ENCODE data around the gene OR2M5. TPM values are rescaled to one million over a fixed set of nuclear protein-coding genes. Genes with fewer than 3 reads are reported as not detected.

Gene OR2M5
- total and polyA plus RNA-seq, 2 donors (not counting 3 experiments of a cell fraction or from before 2014, with no cell fraction given) = not detected

DNA sequence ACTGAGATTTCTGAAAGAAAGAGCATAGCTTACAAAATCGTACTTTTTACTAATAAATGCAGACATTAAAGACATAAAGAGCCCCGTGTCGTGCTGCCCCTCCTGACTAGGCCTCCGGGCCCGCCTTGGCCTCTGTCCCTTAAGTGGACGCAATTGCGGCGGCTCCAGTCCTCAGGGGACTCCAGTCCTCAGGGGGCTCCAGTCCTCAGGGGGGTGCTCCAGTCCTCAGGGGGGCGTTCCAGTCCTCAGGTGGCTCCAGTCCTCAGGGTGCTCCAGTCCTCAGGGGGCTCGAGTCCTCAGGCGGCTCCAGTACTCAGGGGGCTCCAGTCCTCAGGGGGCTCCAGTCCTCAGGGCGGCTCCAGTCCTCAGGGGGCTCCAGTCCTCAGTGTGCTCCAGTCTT lies 19.1 kb downstream of the OR2M5 start:
- Histone ChIP-seq H4K20me1 (replicated peaks; ENCODE audit: control insufficient read depth, extremely low read depth, insufficient read depth, low read length) (no peaks in the 10 kb centered on the region), H3K9me3 (replicated peaks; ENCODE audit: control insufficient read depth, insufficient read depth, low read length) (peaks cover 2% of the 10 kb centered on the region), H3K4me2 (ENCODE audit: insufficient read depth, low read length) (no peak overlapping the region), H3K27ac (ENCODE audit: insufficient read depth, low read depth, low read length) (no peak overlapping the region), H3K9ac (replicated peaks; ENCODE audit: extremely low read depth, insufficient read depth, low read length) (no peak overlapping the region), H3K79me2 (ENCODE audit: control insufficient read depth, insufficient read depth, low read length) (no peaks in the 10 kb centered on the region), H3K36me3 (ENCODE audit: control insufficient read depth in 2 of 2, extremely low read depth in 1 of 2, insufficient read depth in 2 of 2, low read length in 2 of 2) (no peaks in the 10 kb centered on the region), H3K27me3 (ENCODE audit: control insufficient read depth in 2 of 2, insufficient read depth in 2 of 2, low read length in 2 of 2) (no peaks in the 10 kb centered on the region), H3K4me1 (ENCODE audit: control insufficient read depth, extremely low read depth, insufficient read depth, low read length) (no peaks in the 10 kb centered on the region), H2AFZ (ENCODE audit: low read depth, low read length) (no peak overlapping the region), H3K4me3 (replicated peaks in 1 of 3; ENCODE audit: insufficient read depth in 1 of 3, low read depth in 1 of 3, low read length in 3 of 3) (no peak overlapping the region), H3K9me1 (replicated peaks; ENCODE audit: control insufficient read depth, extremely low read depth, insufficient read depth, low read length) (no peaks in the 10 kb centered on the region)
- dilution Hi-C loops (cut with MboI; ENCODE audit: extremely low pct_ligation_motif_present, low sequenced_read_pairs) (no loop called here), intact Hi-C loops (cut with micrococcal nuclease) (no loop called here)
- POLR2A ChIA-PET = no interaction called here
- FAIRE-seq (no peak), DNase-seq (ENCODE audit: low read depth, low spot score) (no peak)
- TF ChIP-seq MYC (IDR thresholded peaks at IDR 0.05; ENCODE audit: low read depth, low read length) (no peak), JUN (IDR thresholded peaks at IDR 0.05; ENCODE audit: borderline replicate concordance, insufficient read depth, insufficient read length, low read depth) (no peak), EZH2 (IDR thresholded peaks at IDR 0.05; ENCODE audit: borderline replicate concordance, low read depth, low read length, severe bottlenecking) (no peak), POLR2A (IDR thresholded peaks at IDR 0.05; ENCODE audit: low read depth, low read length) (no peak), GATA2 (IDR thresholded peaks at IDR 0.05; ENCODE audit: insufficient read depth, insufficient read length, low read depth, low read length) (no peak), POLR2AphosphoS5 (IDR thresholded peaks at IDR 0.05; ENCODE audit: insufficient read depth, low read depth, low read length) (no peak), FOS (IDR thresholded peaks at IDR 0.05; ENCODE audit: borderline replicate concordance, insufficient read depth, low read length) (no peak)
- TF ChIP-seq, protein P1, sequence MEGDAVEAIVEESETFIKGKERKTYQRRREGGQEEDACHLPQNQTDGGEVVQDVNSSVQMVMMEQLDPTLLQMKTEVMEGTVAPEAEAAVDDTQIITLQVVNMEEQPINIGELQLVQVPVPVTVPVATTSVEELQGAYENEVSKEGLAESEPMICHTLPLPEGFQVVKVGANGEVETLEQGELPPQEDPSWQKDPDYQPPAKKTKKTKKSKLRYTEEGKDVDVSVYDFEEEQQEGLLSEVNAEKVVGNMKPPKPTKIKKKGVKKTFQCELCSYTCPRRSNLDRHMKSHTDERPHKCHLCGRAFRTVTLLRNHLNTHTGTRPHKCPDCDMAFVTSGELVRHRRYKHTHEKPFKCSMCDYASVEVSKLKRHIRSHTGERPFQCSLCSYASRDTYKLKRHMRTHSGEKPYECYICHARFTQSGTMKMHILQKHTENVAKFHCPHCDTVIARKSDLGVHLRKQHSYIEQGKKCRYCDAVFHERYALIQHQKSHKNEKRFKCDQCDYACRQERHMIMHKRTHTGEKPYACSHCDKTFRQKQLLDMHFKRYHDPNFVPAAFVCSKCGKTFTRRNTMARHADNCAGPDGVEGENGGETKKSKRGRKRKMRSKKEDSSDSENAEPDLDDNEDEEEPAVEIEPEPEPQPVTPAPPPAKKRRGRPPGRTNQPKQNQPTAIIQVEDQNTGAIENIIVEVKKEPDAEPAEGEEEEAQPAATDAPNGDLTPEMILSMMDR (IDR thresholded peaks at IDR 0.05; ENCODE audit: extremely low read depth in 1 of 2, insufficient read depth in 1 of 2, low read depth in 1 of 2, low read length in 2 of 2) = no peak
- TF ChIP-seq, protein P2, sequence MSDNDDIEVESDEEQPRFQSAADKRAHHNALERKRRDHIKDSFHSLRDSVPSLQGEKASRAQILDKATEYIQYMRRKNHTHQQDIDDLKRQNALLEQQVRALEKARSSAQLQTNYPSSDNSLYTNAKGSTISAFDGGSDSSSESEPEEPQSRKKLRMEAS (IDR thresholded peaks at IDR 0.05; ENCODE audit: insufficient read depth, insufficient read length) = no peak
- CTCF ChIA-PET = no interaction called here
- no TSS peak for BruUV-seq (replicated peaks)
